Stimulated activated CD4-positive, alpha-beta T cell treated with anti-CD3 and anti-CD28 coated beads, Interleukin-15, amount 100 ng/mL, for 1 hour (primary cell): ENCODE data around the gene HINT1.
"Not testable (repeated sequence)": the region's sequence is repeated elsewhere in the genome, so short reads cannot be mapped to it uniquely, and the experiment has no call there.

Source experiments
- DNase-seq, 2 donors: peaks; one replicate each; pipeline ENCODE4 v3.0.0-alpha.2; 2020; ENCODE audit warnings: low read depth in 1 of 2, low spot score in 1 of 2

The HINT1 gene

GRCh38 chr5:131171276-131171810 is 6.3 kb upstream of the HINT1 start:
- no peak for DNase-seq

GRCh38 chr5:131170540-131171275 is 5.7 kb upstream of the HINT1 start, which contains the start of gene LYRM7:
Gene LYRM7, plus strand, starts transcription at chr5:131170944. Its CDS starts 77 bp downstream, at chr5:131171021.
- peak; percentile 74 to 90 for DNase-seq

GRCh38 chr5:131169810-131170539 is 4.9 kb upstream of the HINT1 start:
- DNase-seq: no peak

- DNase-seq: no peak
Measured at GRCh38 chr5:131167615-131168014, 2.6 kb upstream of the HINT1 start.

GRCh38 chr5:131164191-131165118 is 601 bp downstream of the HINT1 start:
- peak; percentile 47 to 50 for DNase-seq

- DNase-seq: no peak
Measured at GRCh38 chr5:131163276-131164119, 1.6 kb downstream of the HINT1 start.

- DNase-seq: no peak
Measured at GRCh38 chr5:131160134-131160533, 4.9 kb downstream of the HINT1 start.

- no peak for DNase-seq
Measured at GRCh38 chr5:131156957-131157356, 8.1 kb downstream of the HINT1 start.

GRCh38 chr5:131156385-131156784 is 8.7 kb downstream of the HINT1 start:
- DNase-seq: no peak

- no peak for DNase-seq
Measured at GRCh38 chr5:131151216-131151615, 13.8 kb downstream of the HINT1 start.

- no peak for DNase-seq
Measured at GRCh38 chr5:131150408-131150807, 14.6 kb downstream of the HINT1 start.

GRCh38 chr5:131148835-131149234 is 16.2 kb downstream of the HINT1 start:
- DNase-seq: no peak

GRCh38 chr5:131147258-131147657 is 17.8 kb downstream of the HINT1 start:
- no peak for DNase-seq

GRCh38 chr5:131142970-131143617 is 22.0 kb downstream of the HINT1 start:
- DNase-seq: no peak

GRCh38 chr5:131139321-131139720 is 25.7 kb downstream of the HINT1 start:
- no peak for DNase-seq

GRCh38 chr5:131138406-131138805 is 26.6 kb downstream of the HINT1 start:
- not testable (repeated sequence) for DNase-seq

GRCh38 chr5:131133091-131133490 is 32.0 kb downstream of the HINT1 start:
- DNase-seq: not testable (repeated sequence)

- DNase-seq: no peak
Measured at GRCh38 chr5:131129306-131129705, 35.8 kb downstream of the HINT1 start.

- not testable (repeated sequence) for DNase-seq
Measured at GRCh38 chr5:131127244-131127643, 37.8 kb downstream of the HINT1 start.

- DNase-seq: no peak
Measured at GRCh38 chr5:131114754-131115153, 50.3 kb downstream of the HINT1 start.
